Activated CD8-positive, alpha-beta memory T cell treated with anti-CD3 and anti-CD28 coated beads, Interleukin-2, amount 50 U/mL, for 4 hours (primary cell): Measurements from ENCODE around the gene NCDN.
A peak's percentile ranks its signal among the peaks of the same experiment; 100 is the strongest.
"Not testable (repeated sequence)": the region's sequence is repeated elsewhere in the genome, so short reads cannot be mapped to it uniquely, and the experiment has no call there.

Source experiments
- DNase-seq: peaks from one replicate; pipeline ENCODE4 v3.0.0-alpha.2; 2020

NCDN gene

GRCh38 chr1:35572296-35572695 is 14.7 kb downstream of the NCDN start:
- DNase-seq: no peak

- DNase-seq: no peak
These were observed 15.9 kb downstream of the NCDN start, which contains the start of gene TFAP2E for GRCh38 chr1:35573198-35574124. TSS of gene TFAP2E (plus strand) at chr1:35573314. CDS start at chr1:35573578, 264 bp downstream.

GRCh38 chr1:35574125-35574654 is 16.6 kb downstream of the NCDN start:
- no peak for DNase-seq

- DNase-seq: no peak
These were observed 17.2 kb downstream of the NCDN start for GRCh38 chr1:35574655-35575415.

- DNase-seq: no peak
These were observed 17.9 kb downstream of the NCDN start for GRCh38 chr1:35575416-35575958.

GRCh38 chr1:35576061-35576765 is 18.6 kb downstream of the NCDN start:
- DNase-seq: no peak

GRCh38 chr1:35576766-35577070 is 19.1 kb downstream of the NCDN start:
- not testable (repeated sequence) for DNase-seq

- DNase-seq: peak; percentile 45
These were observed 19.7 kb downstream of the NCDN start for GRCh38 chr1:35577071-35577998.

- DNase-seq: no peak
These were observed 23.4 kb downstream of the NCDN start for GRCh38 chr1:35580949-35581388.

- not testable (repeated sequence) for DNase-seq
These were observed 24.0 kb downstream of the NCDN start for GRCh38 chr1:35581621-35582020.

GRCh38 chr1:35585281-35585680 is 27.7 kb downstream of the NCDN start:
- no peak for DNase-seq

- not testable (repeated sequence) for DNase-seq
These were observed 28.2 kb downstream of the NCDN start for GRCh38 chr1:35585805-35586204.

GRCh38 chr1:35586808-35587207 is 29.2 kb downstream of the NCDN start:
- no peak for DNase-seq

- DNase-seq: no peak
These were observed 30.1 kb downstream of the NCDN start for GRCh38 chr1:35587736-35588135.

- DNase-seq: no peak
These were observed 30.8 kb downstream of the NCDN start for GRCh38 chr1:35588197-35588910.

GRCh38 chr1:35589516-35590427 is 32.2 kb downstream of the NCDN start:
- no peak for DNase-seq

GRCh38 chr1:35590476-35591040 is 33.0 kb downstream of the NCDN start:
- DNase-seq: no peak

- no peak for DNase-seq
These were observed 33.6 kb downstream of the NCDN start for GRCh38 chr1:35591211-35591610.
